Left kidney (tissue), 2 donors: ENCODE measurements around the gene GRK5. TPM values are rescaled to one million over a fixed set of nuclear protein-coding genes. Genes with fewer than 3 reads are reported as not detected.
"Not testable (repeated sequence)": the region's sequence is repeated elsewhere in the genome, so short reads cannot be mapped to it uniquely, and the experiment has no call there.

Source experiments
- DNase-seq: peaks from one replicate; pipeline ENCODE4 v3.0.0-alpha.2; 2013
- polyA plus RNA-seq: library from polyadenylated mRNA; unstranded; fragments of 120-200 nt; gene quantifications from one replicate; pipeline ENCODE4 v1.2.1, GENCODE V29; 2013; ENCODE audit not compliant: insufficient read length

GRK5 gene
- polyA plus RNA-seq, 1 donor, result 14.0 TPM

DNA sequence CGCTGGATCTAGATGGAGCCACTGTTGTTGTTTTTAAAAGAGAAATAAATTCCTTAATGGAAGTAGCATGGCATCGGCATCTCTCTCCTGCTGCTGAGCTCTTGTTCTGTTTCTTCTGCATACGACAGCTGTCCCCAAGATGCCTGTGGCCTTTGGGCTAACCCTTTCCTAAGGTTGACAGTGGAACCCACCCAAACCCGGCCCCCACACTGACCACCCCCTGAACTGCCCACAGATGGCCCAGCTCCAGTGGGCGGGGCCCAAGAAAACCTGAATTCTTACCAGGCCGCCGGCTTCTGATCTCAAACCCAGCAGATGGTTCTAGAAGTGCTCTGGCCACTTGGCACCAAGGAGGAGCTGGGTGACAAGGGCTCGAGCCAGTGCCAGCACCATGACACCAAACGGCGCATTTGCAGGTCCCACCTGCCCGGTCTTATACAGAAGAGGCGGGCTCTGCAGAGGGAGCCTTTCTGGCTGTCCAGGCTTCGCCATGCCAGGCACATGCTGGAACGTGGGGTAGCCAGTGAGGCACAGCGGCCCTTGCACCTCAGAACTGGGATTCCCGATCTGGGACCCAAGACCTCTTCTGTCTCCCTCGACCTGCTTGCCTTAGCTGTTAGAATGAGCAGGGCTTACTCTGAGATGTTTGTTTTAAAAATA is 252.4 kb downstream of the GRK5 start:
- no peak for DNase-seq

DNA sequence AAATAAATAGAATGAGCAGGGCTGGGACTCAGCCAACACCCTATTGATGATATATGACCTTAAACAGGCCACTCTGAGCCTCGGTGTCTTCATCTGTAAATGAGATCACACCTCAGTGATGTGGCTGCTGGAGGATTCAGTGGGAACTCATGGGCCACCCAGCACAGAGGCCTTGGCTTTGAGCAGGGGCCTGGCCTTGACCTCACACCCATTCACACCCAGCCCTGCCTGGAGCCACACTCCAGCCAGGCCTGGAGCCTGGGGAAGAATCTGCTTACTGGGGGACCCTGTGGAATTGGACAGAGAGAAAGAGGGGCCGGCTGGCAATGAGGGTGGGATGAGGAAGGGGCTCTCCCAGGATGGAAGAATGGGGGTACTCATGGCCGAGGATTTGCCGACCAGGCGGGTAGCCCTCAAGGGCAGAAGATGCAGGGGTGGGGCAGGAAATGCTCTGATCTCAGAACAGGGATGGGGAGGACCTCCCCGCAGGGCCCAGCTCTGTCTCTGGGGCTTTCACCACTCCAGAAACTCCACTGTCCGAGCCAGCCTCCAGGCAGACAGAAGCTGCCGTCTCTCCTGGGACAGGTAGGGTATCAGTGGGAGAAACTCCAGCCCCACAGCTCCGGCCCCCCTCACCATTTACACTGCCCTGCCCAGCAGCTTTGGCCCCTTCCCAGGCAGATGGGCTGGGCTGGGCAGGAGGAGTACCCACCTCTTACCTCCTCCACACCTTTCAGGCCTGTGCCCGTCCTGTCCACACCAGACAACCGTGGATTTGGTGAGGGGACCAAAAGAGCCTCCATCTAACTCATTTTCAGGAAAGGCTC is 253.2 kb downstream of the GRK5 start:
- no peak for DNase-seq

DNA sequence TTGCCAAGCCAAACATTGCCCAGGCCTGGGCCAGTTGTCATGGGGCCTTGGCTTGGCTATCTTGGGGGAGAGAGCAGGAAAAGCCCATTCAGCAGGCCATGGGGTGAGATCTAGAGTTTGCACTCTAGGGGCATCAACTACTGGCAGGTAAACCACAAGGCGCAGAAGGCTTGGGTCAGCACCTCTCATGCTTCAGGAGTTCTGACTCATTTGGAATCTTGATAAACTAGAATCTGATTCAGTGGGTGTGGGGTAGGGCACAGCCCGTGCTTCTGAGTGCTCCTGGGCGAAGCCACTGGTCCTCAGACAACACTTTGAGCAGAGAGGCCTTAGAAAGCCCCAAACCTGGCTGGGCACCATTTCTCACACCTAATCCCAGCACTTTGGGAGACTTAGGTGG is 254.0 kb downstream of the GRK5 start:
- no peak for DNase-seq

DNA sequence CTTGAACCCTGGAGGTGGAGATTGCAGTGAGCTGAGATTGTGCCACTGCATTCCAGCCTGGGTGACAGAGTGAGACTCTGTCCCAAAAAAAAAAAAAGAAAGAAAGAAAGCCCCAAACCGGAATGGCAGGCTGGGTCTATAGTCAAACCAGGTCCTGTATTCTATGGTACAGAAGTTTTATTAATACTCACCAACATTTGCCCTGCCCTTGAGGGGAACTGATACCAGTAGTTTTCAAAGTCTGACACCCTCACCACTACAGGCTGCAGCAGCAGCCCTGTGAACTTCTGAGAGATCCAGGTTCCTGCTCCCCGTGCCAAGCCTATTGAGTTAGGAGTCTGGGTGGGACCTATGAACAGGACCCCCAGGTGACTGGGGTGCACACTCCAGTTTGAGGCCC is 254.6 kb downstream of the GRK5 start:
- no peak for DNase-seq

DNA sequence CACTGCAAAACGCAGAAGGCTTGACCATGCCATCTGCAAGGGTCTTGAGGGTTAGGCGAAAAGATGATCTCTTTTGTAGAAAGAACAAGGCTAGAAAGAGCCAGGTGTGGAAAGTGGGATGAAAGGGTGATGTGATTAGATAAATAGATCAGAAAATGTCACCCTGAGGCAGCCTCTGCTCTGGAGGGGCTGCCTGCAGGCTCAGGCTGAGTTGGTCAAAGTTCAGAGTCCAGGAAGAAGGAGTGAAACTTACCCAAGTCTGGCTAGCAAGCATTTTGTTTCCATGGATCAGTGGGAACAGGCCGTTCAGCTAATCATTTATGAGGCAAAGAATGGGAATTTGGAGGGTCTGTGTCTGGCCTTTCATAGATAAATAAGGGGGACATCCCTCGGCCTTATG is 255.4 kb downstream of the GRK5 start:
- no peak for DNase-seq

DNA sequence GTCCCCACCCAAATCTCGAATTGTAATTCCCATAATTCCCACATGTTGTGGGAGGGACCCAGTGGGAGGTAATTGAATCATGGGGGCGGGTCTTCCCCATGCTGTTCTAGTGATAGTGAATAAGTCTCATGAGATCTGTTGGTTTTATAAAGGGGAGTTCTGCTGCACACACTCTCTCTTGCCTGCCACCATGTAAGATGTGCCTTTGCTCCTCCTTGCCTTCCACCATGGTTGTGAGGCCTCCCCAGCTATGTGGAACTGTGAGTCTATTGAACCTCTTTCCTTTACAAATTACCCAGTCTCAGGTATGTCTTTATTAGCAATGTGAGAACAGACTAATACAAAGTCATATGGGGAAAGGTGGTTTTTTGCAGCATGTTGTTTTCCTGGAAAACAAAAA is 255.8 kb downstream of the GRK5 start:
- not testable (repeated sequence) for DNase-seq

DNA sequence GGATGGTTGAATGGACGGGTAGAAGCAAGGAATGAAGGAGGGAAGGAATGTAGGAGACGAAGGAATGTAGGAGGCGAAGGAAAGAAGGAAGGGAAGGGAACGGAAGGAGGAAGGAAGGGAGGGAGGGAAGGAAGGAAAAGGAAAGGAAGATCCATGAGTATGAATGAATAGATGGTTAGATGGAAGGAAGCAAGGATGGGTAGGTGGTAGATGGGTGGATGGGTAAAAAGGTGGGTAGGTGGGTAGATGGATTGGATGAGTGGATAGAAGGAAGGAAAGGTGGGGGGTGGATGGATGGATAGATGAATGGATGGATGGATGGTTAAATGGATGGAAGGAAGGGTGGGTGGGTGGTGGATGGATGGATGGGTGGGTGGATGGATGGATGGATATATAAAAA is 257.7 kb downstream of the GRK5 start:
- no peak for DNase-seq

DNA sequence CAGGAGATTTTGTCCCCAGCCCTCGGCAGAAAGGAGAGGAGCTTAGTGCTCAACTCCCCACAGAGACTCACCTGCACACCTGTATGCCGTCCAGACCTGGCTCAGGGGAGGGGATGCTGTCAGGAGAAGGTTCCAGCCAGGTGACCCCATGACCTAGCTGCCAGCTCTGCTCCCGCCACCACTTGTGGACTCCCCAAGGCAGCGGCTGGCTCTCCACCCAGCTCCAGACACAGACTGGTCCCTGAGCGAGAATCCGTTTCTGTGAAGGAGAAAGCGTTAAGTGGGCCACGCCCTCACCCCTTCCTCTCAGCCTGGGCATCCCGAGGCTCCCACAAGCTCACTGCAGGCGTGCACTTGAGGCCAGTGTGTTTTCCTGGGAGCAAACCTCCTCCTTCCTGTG is 258.7 kb downstream of the GRK5 start:
- DNase-seq, result no peak

DNA sequence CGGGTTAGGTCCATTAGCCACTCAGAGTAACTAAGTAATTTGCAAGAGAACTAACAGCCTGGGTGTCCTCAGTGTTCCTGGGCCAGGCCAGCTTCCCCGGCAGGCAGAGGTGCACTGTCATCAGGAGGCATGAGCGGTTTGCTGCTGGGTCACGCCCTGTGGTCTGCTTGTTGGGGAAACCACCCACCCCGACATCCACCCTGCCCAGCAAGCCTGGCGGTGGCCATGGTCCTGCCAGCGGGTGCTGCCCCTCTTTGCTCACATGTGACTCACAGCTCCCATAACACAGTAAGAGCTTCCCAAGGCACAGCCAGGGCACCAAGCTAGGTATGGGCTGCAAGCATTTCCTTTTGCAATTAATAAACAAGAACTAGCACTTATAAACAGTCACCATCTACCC is 259.3 kb downstream of the GRK5 start:
- no peak for DNase-seq

DNA sequence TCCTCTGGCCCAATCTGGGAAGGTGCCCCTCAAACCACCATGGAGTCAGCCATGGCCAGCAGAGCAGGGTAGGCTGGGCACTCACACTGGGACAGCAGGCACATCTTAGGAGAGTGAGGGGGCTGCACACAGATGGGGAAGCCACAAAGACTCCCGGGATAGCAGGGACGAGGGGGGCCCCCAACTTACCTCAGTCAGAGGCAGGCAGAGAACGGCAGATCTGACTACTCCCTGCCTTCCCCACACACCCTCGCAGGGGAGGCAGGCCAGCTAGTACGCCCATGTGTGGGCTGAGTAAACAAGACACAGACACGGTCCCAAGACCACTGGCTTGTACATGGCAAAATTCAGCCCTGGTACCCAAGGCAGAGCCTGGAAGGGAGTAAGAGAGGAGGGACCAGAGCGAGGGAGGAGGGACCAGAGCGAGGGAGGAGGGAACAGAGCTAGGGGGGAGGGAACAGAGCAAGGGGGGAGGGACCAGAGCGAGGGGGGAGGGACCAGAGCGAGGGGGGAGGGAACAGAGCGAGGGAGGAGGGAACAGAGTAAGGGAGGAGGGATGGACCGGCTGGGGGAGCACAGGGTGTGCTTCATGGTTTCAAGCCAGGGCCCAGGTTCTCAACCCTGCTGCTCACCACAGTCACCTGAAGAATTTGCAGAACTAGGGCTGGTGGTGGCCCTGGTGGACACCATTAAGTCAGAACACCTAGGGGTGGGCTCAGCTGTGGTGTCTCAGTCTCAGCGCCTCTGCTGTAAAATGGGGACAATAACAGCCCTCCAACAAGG is 261.4 kb downstream of the GRK5 start:
- no peak for DNase-seq

DNA sequence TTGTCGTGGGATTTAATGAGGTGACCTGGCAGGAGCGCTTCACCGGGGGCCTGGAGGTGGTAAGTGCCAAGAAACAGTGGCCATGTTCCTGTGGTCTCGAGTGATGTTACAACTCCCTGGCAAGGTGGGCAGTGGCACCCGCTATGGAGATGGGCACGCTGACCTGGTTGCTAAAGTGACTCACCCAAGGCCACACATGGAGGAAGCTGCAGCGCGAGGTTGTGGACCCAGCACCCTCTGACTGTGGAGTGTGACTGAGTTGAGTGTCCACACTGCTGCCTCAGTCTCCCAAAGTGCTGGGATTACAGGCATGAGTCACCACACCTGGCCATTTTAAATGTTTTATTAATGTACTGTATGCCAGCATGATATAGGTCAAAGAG is 261.9 kb downstream of the GRK5 start:
- no peak for DNase-seq

DNA sequence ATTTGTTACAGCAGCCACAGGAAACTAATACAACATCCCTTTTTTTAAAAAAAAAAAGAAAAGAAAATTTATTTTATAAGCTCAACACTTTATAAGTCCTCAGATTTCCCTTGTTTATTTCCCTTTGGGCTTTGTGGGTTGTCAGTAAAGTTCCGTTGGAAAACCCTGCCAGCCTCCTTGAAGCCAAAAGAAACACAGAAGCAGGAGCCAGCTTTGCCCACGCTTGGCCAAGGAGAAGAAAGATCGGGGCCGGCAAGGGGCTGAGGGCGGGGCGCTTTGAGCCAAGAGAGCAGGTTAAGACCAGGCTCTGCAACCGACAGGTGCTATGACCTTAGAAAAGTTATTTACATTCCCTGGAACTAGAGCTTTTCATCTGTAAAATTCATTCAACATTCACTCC is 262.5 kb downstream of the GRK5 start:
- no peak for DNase-seq

DNA sequence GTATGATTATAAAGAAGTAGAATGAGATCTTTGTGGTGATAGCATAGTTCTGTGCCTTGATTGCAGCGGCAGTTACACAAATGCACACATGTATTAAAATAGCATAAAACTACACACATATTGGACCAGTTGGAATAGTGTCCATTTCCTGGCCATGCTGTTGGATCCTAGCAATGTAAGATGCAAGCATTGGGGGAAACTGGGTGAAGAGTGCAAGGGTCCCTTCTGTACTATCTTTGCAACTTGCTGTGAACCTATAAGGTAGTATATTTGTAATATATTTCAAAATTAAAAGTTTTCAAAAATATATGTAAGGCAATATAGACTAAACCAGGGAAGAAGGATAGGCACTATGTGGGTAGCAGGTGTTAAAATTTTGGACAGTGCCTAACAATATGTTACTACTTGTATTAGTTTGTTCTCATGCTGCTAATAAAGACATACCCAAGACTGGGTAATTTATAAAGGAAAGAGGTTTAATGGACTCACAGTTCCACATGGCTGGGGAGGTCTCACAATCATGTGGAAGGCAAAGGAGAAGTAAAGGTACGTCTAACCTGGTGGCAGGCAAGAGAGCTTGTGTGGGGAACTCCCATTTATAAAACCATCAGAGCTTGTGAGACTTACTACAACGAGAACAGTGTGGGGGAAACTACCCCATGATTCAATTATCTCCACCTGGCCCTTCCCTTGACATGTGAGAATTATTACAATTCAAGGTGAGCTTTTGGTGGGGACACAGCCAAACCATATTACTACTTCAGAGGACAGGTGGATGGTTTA is 263.7 kb downstream of the GRK5 start:
- DNase-seq, result no peak

DNA sequence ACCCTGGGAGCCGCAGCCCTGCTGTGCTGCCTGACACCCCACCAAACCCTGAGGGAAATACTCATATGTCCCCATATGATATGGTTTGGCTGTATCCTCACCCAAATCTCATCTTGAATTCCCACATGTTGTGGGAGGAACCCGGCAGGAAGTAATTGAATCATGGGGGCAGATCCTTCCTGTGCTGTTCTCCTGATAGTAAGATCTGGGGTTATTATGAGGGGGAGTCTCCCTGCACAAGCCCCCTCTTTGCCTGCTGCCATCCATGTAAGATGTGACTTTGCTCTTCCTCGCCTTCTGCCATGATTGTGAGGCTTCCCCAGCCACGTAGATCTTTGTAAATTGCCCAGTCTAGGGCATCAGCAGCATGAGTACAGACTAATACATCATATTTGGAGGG is 266.4 kb downstream of the GRK5 start:
- no peak for DNase-seq

DNA sequence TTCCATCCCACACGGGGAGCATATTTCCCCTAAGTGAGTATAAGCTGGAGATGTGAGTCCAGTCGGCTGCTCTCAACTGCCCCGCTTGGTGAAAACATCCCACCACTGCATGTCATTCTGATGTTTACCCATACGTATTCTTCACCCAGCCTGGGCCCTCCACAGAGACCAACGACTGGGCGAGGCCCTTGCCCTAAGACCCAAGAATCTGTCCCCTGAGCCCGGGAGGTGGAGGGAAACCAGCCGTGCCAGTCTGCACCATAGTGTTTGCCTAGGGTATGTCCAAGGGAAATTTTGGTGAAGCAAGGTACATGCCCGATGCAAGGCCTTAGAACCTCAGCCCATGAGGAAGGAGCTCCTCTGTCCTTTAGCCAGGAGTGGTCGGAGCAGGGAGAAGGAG is 267.2 kb downstream of the GRK5 start:
- DNase-seq, result no peak

DNA sequence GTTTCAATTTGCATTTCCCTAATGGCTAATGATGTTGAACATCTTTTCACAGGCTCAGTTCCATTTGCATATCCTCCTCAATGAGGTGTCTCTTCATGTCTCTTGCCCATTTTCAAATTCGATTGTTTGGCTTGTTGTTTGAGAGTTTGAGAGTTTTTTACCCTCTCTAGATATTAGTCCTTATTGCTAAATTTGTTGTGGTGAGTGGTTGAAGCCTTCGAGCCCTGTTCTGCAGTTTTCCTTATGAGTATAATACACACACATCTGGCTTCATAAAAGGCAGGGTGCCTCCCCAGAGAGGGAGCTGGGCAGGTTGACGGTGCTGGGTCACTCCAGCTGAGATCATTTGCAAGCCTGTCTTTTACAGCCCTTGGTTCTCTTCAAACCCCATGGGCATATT is 270.1 kb downstream of the GRK5 start:
- DNase-seq, result no peak

DNA sequence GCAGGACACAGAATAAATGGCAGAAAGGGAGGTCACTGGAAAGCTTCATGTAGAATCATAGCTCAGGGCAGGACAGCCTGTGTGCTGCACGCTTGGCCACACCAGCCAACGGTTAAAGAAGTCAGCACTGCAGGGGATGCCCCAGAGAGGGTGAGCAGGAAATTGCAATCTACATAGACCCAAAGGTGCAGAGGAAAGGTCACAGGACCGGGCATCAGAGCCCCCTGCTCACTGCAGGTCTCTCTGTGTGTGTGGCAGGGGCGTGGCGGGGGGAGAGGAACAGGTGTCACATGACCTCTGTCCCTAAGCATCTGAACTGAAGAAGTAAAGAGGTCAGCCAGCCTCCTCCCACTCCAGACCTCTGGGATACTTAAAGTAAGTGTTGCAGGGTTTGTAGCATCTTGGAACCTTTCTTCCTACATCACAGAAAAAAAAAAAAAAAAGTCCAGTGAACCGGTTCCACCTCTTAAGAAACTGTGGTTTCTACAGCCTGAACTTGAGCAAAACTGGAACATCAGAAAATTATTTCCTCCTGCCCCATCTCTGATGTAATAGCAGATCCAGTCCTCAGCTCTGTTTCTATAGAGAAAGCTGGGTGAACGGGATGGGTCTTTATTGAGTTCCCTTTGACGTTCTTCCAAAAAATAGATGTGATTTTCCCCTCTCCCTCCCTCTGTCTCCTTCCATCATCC is 270.9 kb downstream of the GRK5 start:
- DNase-seq, result no peak

DNA sequence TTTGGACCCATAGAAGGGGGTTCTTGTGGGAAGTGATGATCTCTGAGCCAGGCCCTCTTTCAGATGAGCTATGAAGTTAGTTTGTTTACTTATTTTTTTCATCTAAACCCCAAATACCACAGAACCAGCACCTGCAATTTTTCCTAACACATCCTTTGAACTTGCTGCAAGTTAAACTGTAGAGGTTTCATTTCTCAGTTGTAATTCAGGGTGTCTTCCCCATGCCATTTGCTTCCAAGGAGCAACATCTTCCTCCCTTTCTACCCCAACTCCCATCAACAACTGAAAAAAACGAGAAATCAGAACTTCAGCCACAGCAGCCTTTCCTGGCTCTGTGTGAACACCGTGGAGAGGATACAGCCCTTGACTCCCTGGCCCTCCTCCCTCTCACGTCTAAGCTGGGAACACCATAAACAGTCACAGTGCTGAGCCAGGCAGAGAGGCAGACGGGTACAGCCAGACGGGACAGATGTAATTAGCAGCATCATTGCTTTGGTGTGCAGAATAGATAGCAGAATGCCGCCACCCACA is 271.5 kb downstream of the GRK5 start:
- DNase-seq, result no peak

DNA sequence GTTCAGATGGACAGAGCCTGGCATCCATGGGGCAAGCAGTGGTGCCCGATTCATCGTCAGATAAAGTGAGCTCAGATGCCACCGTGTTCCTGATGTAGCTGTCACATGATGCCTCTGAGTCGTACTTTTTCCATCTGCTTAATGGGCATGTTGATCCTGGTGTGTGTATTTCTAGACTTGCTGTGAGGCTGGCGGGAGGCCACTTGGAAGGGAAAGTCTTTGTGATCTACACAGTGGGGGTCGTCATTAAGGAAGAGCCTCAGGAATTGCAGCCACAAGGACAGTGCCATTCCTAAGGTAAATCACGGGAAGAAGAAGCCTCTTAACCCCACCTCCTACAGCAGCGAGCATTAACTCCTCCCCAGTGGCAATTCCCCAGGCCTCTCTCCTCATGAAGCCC is 272.2 kb downstream of the GRK5 start:
- no peak for DNase-seq

DNA sequence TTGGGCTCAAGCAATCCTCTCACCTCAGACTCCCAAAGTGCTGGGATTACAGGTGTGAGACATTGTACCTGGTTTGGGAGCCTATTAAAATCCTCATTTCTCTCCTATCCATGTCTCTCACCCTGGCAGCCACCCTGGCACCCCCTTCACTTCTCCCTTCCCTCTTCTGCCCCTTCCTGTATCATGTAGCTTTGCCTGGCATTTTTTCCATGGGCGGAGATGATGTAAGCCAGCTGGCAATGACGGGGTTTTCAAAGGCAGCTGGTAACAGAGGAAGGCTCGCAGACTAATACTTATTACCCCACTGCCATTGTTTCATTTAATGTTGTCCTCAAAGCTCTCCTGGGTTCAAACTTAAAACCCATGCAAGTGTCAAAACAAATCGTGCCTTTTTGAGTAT is 273.3 kb downstream of the GRK5 start:
- no peak for DNase-seq

DNA sequence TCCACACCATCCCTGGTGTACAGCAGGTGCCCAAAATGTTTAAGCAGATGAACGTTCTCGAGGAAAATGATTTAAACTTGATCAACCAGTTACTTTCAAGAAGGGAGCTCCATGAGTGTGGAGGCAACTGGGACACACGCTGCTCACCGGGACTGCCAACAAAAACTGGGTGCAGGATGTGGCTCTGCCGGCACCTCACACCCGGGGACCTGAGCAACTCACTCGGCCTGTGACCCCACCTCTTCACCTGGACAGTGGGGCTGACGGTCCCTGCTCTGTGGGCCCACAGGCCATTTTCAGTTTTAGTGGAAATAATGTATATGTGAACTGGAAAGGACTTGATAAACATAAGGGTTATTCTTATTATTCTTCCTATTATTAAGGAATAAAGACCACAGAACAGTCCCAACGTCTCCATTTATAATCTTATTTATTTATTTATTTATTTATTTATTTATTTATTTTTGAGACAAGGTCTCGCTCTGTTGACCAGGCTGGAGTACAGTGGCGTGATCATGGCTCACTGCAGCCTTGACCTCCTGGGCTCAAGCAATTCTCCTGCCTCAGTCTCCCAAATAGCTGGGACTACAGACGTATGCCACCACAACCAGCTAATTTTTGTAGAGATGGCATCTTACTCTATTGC is 274.5 kb downstream of the GRK5 start:
- DNase-seq, result no peak
